Liver (tissue), 9 donors: ENCODE results near the gene TM4SF5. TPM values are rescaled to one million over a fixed set of nuclear protein-coding genes. Genes with fewer than 3 reads are reported as not detected.

Experiments used
- DNase-seq: peaks from one replicate; pipeline ENCODE4 v3.0.0-alpha.2; 2017; ENCODE audit warnings: low spot score
- H3K27ac ChIP-seq, 2 donors: one replicate each; pipeline ENCODE4 v1.7.0; 2013; ENCODE audit warnings: inconsistent platforms in 2 of 2, low read length in 2 of 2, control low read depth in 1 of 2, low read depth in 1 of 2, mild to moderate bottlenecking in 1 of 2
- H3K27me3 ChIP-seq, 4 donors: one replicate each; pipeline versions ENCODE4 v1.6.1 to v1.7.0; 2013; ENCODE audit warnings: low read length in 3 of 4, inconsistent platforms in 1 of 4, mild to moderate bottlenecking in 1 of 4, moderate library complexity in 1 of 4; ENCODE audit not compliant: control insufficient read depth in 4 of 4, insufficient read depth in 4 of 4
- H3K36me3 ChIP-seq, 4 donors: one replicate each; pipeline versions ENCODE4 v1.6.1 to v1.7.0; 2013; ENCODE audit warnings: low read length in 3 of 4, mild to moderate bottlenecking in 3 of 4, low read depth in 1 of 4, moderate library complexity in 1 of 4; ENCODE audit not compliant: control insufficient read depth in 4 of 4, insufficient read depth in 3 of 4
- H3K4me1 ChIP-seq, 4 donors: one replicate each; pipeline versions ENCODE4 v1.6.1 to v1.7.0; 2013; ENCODE audit warnings: low read length in 3 of 4, mild to moderate bottlenecking in 3 of 4, moderate library complexity in 1 of 4; ENCODE audit not compliant: control insufficient read depth in 4 of 4, insufficient read depth in 4 of 4
- H3K4me3 ChIP-seq, 3 donors: one replicate each; pipeline versions ENCODE4 v1.6.1 to v1.7.0; 2013; ENCODE audit warnings: low read length in 3 of 3, control low read depth in 1 of 3, low read depth in 1 of 3, mild to moderate bottlenecking in 1 of 3
- H3K9ac ChIP-seq, 2 donors: one replicate each; pipeline ENCODE4 v1.7.0; 2013; ENCODE audit warnings: low read length in 2 of 2, mild to moderate bottlenecking in 2 of 2, moderate library complexity in 2 of 2, control low read depth in 1 of 2, low read depth in 1 of 2
- H3K9me3 ChIP-seq, 4 donors: one replicate each; pipeline versions ENCODE4 v1.6.1 to v1.7.0; 2013; ENCODE audit warnings: low read length in 3 of 4; ENCODE audit not compliant: control insufficient read depth in 4 of 4
- EGR1 ChIP-seq, 2 donors: IDR thresholded peaks; 2 replicates each; pipeline ENCODE4 v1.6.1; 2016 to 2018; ENCODE audit warnings: antibody characterized with exemption in 2 of 2, low read depth in 2 of 2
- FOXA1 ChIP-seq: IDR thresholded peaks from 2 replicates; pipeline ENCODE4 v1.6.1; 2016; ENCODE audit warnings: antibody characterized with exemption
- GABPA ChIP-seq, 2 donors: IDR thresholded peaks in 1 of 2; conservative IDR thresholded peaks in 1 of 2; 2 replicates each; pipeline ENCODE4 v1.6.1; 2016; ENCODE audit warnings: antibody characterized with exemption in 2 of 2, mild to moderate bottlenecking in 1 of 2, moderate library complexity in 1 of 2
- HNF4A ChIP-seq, 2 donors: conservative IDR thresholded peaks; 2 replicates each; pipeline ENCODE4 v1.6.1; 2016; ENCODE audit warnings: antibody characterized with exemption in 2 of 2, mild to moderate bottlenecking in 2 of 2
- HNF4G ChIP-seq: IDR thresholded peaks from 2 replicates; pipeline ENCODE4 v1.6.1; 2016; ENCODE audit warnings: antibody characterized with exemption
- NR2F2 ChIP-seq: IDR thresholded peaks from 2 replicates; pipeline ENCODE4 v1.6.1; 2016; ENCODE audit warnings: antibody characterized with exemption
- RAD21 ChIP-seq, 2 donors: IDR thresholded peaks; 2 replicates each; pipeline ENCODE4 v1.6.1; 2016; ENCODE audit warnings: antibody characterized with exemption in 2 of 2, mild to moderate bottlenecking in 2 of 2
- RXRA ChIP-seq, 2 donors: IDR thresholded peaks; 2 replicates each; pipeline ENCODE4 v1.6.1; 2017 to 2018; ENCODE audit warnings: antibody characterized with exemption in 2 of 2, mild to moderate bottlenecking in 1 of 2
- SP1 ChIP-seq: IDR thresholded peaks from 2 replicates; pipeline ENCODE4 v1.6.1; 2018; ENCODE audit warnings: antibody characterized with exemption, mild to moderate bottlenecking
- TAF1 ChIP-seq: conservative IDR thresholded peaks from 2 replicates; pipeline ENCODE4 v1.6.1; 2016; ENCODE audit warnings: antibody characterized with exemption, mild to moderate bottlenecking
- WGBS: extraction: QIAGEN DNeasy Blood & Tissue Kit; methylation state at CpG from one replicate; pipeline ENCODE4 v1.1.7; 2013; 5-methylcytosine and 5-hydroxymethylcytosine counted together
- polyA plus RNA-seq, 2 donors: library from polyadenylated mRNA; stranded (reverse) in 1 of 2; unstranded in 1 of 2; fragments of 200-250 nt in 1 of 2; fragments of >200 nt in 1 of 2; fragmentation: Nextera tagmentation in 1 of 2; extraction: Ambion mirVana in 1 of 2; gene quantifications; one replicate each; pipeline versions ENCODE4 v1.2.1 to v1.2.3, GENCODE V29; 2013 to 2015
- total RNA-seq, 2 donors: library from RNA; depleted of rRNA; stranded (reverse); fragments of >200 nt; gene quantifications; one replicate each; pipeline ENCODE4 v1.2.3, GENCODE V29; 2014
- TF ChIP-seq, protein P1 (sequence below): IDR thresholded peaks from 2 replicates; pipeline ENCODE4 v1.6.1; 2016; ENCODE audit warnings: antibody characterized with exemption
- TF ChIP-seq, protein P2 (sequence below): IDR thresholded peaks from 2 replicates; pipeline ENCODE4 v1.6.1; 2016; ENCODE audit warnings: antibody characterized with exemption
- TF ChIP-seq, protein P3 (sequence below): fragments of 150-350 bp; IDR thresholded peaks from 2 replicates; pipeline ENCODE4 v1.5.1; 2017; ENCODE audit warnings: improper control_type of control experiment, low read depth, low read length; ENCODE audit not compliant: missing input control
- TF ChIP-seq, protein P4 (sequence below): IDR thresholded peaks from 2 replicates; pipeline ENCODE4 v1.6.1; 2016; ENCODE audit warnings: antibody characterized with exemption
- donor health status: healthy.
- donor health status: healthy.
- donor health status: healthy.
- donor health status: healthy.
- donor health status: healthy.

Gene TM4SF5
- total and polyA plus RNA-seq, 4 donors: 20.1 to 309 (median 115) TPM

DNA sequence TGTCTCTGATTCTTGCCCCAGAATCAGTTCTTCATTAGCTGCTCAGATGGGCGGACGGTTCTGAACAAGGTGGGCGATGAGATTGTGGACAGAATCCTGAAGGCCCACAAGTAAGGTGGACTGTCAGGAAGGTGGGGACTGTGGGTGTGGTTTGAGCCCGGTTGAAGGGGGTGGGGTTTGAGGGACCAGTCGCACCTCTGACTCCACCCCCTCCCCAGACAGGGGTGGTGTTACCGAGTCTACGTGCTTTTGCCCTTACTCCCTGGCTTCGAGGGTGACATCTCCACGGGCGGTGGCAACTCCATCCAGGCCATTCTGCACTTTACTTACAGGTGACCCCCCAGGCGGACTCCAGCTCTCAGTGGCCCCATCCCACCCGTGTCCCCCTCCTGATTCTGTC, 46.6 kb downstream of the TM4SF5 start:
- no peaks in the 10 kb centered on the region for H3K9me3 ChIP-seq
- no peak overlapping the region for H3K9ac ChIP-seq
- no peak overlapping the region for H3K4me3 ChIP-seq
- no peak overlapping the region for H3K27ac ChIP-seq
- peaks cover 1 to 42% (median 6%) of the 10 kb centered on the region in 4 donors for H3K36me3 ChIP-seq
- TF ChIP-seq HNF4G (no peak), RAD21 (IDR thresholded peaks at IDR 0.05) (no peak), GABPA (IDR thresholded peaks at IDR 0.05 in 1 of 2, conservative IDR thresholded peaks at IDR 0.05 in 1 of 2) (no peak), EGR1 (IDR thresholded peaks at IDR 0.05; ENCODE audit: low read depth in 2 of 2) (no peak)
- TF ChIP-seq, protein P1, sequence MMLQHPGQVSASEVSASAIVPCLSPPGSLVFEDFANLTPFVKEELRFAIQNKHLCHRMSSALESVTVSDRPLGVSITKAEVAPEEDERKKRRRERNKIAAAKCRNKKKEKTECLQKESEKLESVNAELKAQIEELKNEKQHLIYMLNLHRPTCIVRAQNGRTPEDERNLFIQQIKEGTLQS: no peak
- TF ChIP-seq, protein P2, sequence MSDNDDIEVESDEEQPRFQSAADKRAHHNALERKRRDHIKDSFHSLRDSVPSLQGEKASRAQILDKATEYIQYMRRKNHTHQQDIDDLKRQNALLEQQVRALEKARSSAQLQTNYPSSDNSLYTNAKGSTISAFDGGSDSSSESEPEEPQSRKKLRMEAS: no peak
- no peak for DNase-seq
- H3K4me1 ChIP-seq: no peaks in the 10 kb centered on the region
- no peaks in the 10 kb centered on the region for H3K27me3 ChIP-seq
- 87% methylated on average over 12 of the region's 12 CpGs for WGBS

DNA sequence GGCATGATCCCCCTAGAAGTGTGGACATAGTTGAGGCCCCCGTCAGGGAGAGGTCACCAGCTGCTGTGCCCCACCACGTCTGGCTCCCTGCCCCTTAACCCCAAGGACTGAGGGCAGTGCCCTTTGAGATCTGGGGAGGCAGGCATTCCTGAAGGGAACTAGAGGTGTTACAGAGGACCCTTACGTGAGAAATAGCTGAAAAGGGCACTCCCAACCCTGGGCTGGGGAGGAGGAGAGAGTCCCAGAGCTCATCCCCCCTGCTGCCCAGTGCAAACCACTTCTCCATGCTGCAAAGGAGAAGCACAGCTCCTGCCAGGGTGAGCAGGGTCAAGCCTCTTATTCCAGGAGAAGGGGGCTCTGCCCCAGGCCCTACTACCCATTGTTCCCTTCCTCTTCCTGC, 51.1 kb downstream of the TM4SF5 start:
- no peaks in the 10 kb centered on the region for H3K9me3 ChIP-seq
- TF ChIP-seq RXRA (IDR thresholded peaks at IDR 0.05): no peak
- no peak for TF ChIP-seq NR2F2
- TF ChIP-seq, protein P3, sequence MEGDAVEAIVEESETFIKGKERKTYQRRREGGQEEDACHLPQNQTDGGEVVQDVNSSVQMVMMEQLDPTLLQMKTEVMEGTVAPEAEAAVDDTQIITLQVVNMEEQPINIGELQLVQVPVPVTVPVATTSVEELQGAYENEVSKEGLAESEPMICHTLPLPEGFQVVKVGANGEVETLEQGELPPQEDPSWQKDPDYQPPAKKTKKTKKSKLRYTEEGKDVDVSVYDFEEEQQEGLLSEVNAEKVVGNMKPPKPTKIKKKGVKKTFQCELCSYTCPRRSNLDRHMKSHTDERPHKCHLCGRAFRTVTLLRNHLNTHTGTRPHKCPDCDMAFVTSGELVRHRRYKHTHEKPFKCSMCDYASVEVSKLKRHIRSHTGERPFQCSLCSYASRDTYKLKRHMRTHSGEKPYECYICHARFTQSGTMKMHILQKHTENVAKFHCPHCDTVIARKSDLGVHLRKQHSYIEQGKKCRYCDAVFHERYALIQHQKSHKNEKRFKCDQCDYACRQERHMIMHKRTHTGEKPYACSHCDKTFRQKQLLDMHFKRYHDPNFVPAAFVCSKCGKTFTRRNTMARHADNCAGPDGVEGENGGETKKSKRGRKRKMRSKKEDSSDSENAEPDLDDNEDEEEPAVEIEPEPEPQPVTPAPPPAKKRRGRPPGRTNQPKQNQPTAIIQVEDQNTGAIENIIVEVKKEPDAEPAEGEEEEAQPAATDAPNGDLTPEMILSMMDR: no peak
- TF ChIP-seq, protein P2: no peak
- no peak for TF ChIP-seq FOXA1
- no peak for TF ChIP-seq TAF1
- TF ChIP-seq GABPA (IDR thresholded peaks at IDR 0.05 in 1 of 2, conservative IDR thresholded peaks at IDR 0.05 in 1 of 2): no peak
- no peak for TF ChIP-seq HNF4A (conservative IDR thresholded peaks at IDR 0.05)
- H3K27me3 ChIP-seq: no peaks in the 10 kb centered on the region
- no peak for DNase-seq
- no peak overlapping the region for H3K27ac ChIP-seq
- 74% methylated on average over 3 of the region's 3 CpGs for WGBS
- H3K4me1 ChIP-seq: peaks cover 0 to 1% (median 0%) of the 10 kb centered on the region in 4 donors
- no peak overlapping the region for H3K9ac ChIP-seq
- H3K36me3 ChIP-seq: peaks cover 0 to 25% (median 4%) of the 10 kb centered on the region in 4 donors
- no peak overlapping the region for H3K4me3 ChIP-seq

DNA sequence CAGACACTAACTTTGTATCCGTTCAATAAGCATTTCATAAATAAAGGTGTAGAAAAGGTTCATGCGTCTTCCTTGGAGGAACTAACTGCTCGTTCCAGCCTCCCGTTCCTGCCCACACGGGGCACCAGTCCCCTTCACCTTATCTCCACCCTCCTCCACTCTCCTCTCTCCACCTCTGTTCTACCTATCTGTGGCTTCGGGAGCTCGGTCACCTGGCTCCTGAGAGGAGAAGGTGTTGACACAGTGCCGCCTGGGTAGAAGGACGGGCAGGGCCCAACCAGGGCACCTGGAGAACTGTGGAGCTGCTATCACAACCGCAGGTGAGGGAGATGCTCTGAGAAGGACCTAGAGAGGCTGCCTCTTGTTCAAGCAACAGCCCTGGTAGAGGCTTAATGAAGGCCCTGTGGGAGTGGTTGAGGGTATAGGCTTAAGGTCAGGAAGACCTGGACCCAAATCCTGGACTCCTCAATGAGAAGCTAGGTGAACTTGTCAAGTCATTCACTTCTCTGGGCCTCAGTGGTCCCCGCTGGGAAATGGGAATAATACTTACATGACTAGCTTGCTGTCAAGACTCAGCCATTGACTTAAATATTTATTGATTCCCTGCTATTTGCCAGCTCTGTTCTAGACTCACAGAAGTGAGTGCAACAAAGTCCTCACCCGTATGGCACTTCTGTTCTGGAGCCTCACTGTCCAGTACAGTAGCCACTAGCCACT, 51.8 kb downstream of the TM4SF5 start:
- Histone ChIP-seq H3K9ac (no peak overlapping the region), H3K4me1 (peaks cover 0 to 1% (median 0%) of the 10 kb centered on the region in 4 donors), H3K27me3 (no peaks in the 10 kb centered on the region), H3K27ac (no peak overlapping the region), H3K36me3 (peaks cover 0 to 24% (median 4%) of the 10 kb centered on the region in 4 donors), H3K9me3 (no peaks in the 10 kb centered on the region), H3K4me3 (no peak overlapping the region)
- DNase-seq: no peak
- 86% methylated on average over 12 of the region's 12 CpGs for WGBS
- TF ChIP-seq, protein P4, sequence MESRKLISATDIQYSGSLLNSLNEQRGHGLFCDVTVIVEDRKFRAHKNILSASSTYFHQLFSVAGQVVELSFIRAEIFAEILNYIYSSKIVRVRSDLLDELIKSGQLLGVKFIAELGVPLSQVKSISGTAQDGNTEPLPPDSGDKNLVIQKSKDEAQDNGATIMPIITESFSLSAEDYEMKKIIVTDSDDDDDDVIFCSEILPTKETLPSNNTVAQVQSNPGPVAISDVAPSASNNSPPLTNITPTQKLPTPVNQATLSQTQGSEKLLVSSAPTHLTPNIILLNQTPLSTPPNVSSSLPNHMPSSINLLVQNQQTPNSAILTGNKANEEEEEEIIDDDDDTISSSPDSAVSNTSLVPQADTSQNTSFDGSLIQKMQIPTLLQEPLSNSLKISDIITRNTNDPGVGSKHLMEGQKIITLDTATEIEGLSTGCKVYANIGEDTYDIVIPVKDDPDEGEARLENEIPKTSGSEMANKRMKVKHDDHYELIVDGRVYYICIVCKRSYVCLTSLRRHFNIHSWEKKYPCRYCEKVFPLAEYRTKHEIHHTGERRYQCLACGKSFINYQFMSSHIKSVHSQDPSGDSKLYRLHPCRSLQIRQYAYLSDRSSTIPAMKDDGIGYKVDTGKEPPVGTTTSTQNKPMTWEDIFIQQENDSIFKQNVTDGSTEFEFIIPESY: no peak
- no peak for TF ChIP-seq SP1
- no peak for TF ChIP-seq EGR1 (IDR thresholded peaks at IDR 0.05; ENCODE audit: low read depth in 2 of 2)
